MCF 10A (cell line): ENCODE measurements around the gene NABP2. TPM values are rescaled to one million over a fixed set of nuclear protein-coding genes. Genes with fewer than 3 reads are reported as not detected.

ENCODE experiments used
- BruUV-seq: library from RNA; stranded (reverse); fragments of 400-500 nt; replicated peaks from 2 replicates; lab custom pipeline; 2021; lab: Mats Ljungman, UMichigan
- CTCF ChIA-PET: fragments of 300-600 bp; sonication (Branson Sonifier 250); formaldehyde crosslinking; extraction: SDS; loops from one replicate; lab custom pipeline; 2021; ENCODE audit warnings: antibody characterized with exemption, inconsistent platforms; lab: Yijun Ruan, JAX
- POLR2A ChIA-PET: fragments of 300-600, 350-650 bp; sonication (Branson Sonifier 250); formaldehyde crosslinking; extraction: SDS; loops from one replicate; lab custom pipeline; 2020; ENCODE audit warnings: antibody characterized with exemption, inconsistent platforms; lab: Yijun Ruan, JAX
- DNase-seq: peaks from one replicate; pipeline ENCODE4 v3.0.0-alpha.2; 2018; ENCODE audit not compliant: unreplicated experiment
- H3K27ac Mint-ChIP-seq: one replicate; pipeline ENCODE4 v1.8.0; 2022; ENCODE audit warnings: mild to moderate bottlenecking, low read depth, mixed read lengths; ENCODE audit not compliant: unreplicated experiment
- H3K27me3 Mint-ChIP-seq: one replicate; pipeline ENCODE4 v1.8.0; 2022; ENCODE audit warnings: mixed read lengths; ENCODE audit not compliant: insufficient read depth, unreplicated experiment
- H3K36me3 Mint-ChIP-seq: one replicate; pipeline ENCODE4 v1.8.0; 2022; ENCODE audit warnings: mild to moderate bottlenecking, moderate library complexity, mixed read lengths; ENCODE audit not compliant: insufficient read depth, unreplicated experiment
- H3K4me1 Mint-ChIP-seq: one replicate; pipeline ENCODE4 v1.8.0; 2022; ENCODE audit warnings: mixed read lengths; ENCODE audit not compliant: insufficient read depth, unreplicated experiment
- H3K4me3 Mint-ChIP-seq: one replicate; pipeline ENCODE4 v1.8.0; 2022; ENCODE audit warnings: mild to moderate bottlenecking, moderate library complexity, mixed read lengths; ENCODE audit not compliant: unreplicated experiment
- H3K9me3 Mint-ChIP-seq: one replicate; pipeline ENCODE4 v1.8.0; 2022; ENCODE audit warnings: mixed read lengths; ENCODE audit not compliant: unreplicated experiment
- CTCF ChIP-seq: fragments of 200-600 bp; IDR thresholded peaks from one replicate; pipeline ENCODE4 v1.8.0; 2022; ENCODE audit warnings: antibody characterized with exemption, mild to moderate bottlenecking; ENCODE audit not compliant: unreplicated experiment
- intact Hi-C: fragments of 100-400 bp; cut with micrococcal nuclease; formaldehyde crosslinking; loops from 2 replicates; pipeline ENCODE4 v1.14.1; 2022
- total RNA-seq: library from RNA; stranded (reverse); gene quantifications from 2 replicates; pipeline ENCODE4 v1.2.3, GENCODE V29; 2022

The NABP2 gene
- total RNA-seq, 1 experiment from 2014 or later, result 53.3 TPM

DNA sequence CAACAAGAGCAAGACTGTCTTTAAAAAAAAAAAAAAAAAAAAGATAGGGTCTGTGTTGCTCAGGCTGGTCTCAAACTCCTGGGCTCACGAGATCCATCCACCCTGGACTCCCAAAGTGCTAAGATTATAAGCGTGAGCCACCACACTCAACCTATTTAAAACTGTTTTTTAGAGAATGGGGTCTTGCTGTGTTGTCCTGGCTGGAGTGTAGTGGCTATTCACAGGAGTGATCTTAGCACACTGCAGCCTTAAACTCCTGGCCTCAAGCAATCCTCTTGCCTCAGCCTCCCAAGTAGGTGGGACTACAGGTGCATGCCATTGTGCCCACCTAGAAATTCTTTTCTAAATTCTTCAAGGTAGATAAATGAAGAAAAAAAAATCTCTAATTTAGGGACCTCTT is 50.2 kb downstream of the NABP2 start:
- Mint-ChIP-seq H3K9me3 (no peaks in the 10 kb centered on the region), H3K27me3 (no peaks in the 10 kb centered on the region), H3K27ac (no peak overlapping the region), H3K4me1 (no peaks in the 10 kb centered on the region), H3K36me3 (peaks cover 88% of the 10 kb centered on the region), H3K4me3 (no peak overlapping the region)
- ChIA-PET POLR2A (no interaction called here), CTCF (interaction anchor here (0.7 kb wide), 1 partner anchor 191 kb away, joined by 4 read pairs; no protein-coding TSS in a partner anchor)
- BruUV-seq, result no TSS peak
- no peak for TF ChIP-seq CTCF
- intact Hi-C loops, result no loop called here
- no peak for DNase-seq

DNA sequence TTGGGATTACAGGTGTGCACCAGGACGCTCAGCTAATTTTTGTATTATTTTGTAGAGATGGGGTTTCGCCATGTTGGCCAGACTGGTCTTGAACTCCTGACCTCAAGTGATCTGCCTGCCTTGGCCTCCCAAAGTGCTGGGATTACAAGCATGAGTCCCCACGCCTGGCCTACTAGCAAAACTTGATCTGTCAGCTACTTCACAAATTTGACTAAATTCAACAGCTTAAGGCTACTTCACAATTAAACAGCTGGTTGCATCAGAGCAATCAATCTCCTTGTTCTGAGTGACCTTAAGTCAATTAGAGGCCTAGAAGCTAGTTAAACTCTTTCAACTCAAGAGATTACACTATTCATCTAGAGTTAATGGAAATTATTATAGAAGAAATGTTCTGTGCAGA is 54.8 kb downstream of the NABP2 start:
- Mint-ChIP-seq H3K4me1 (no peaks in the 10 kb centered on the region), H3K9me3 (no peaks in the 10 kb centered on the region), H3K36me3 (peaks cover 100% of the 10 kb centered on the region), H3K27me3 (no peaks in the 10 kb centered on the region), H3K4me3 (no peak overlapping the region), H3K27ac (no peak overlapping the region)
- intact Hi-C loops, result no loop called here
- DNase-seq, result no peak
- ChIA-PET CTCF (interaction anchor here (0.6 to 2.3 kb wide), 3 partner anchors 11 to 22 kb away, joined by 3 to 7 read pairs (median 3); no protein-coding TSS in a partner anchor), POLR2A (interaction anchor here (0.9 to 1.5 kb wide), 3 partner anchors 9 to 37 kb away, joined by 3 to 4 read pairs (median 3); partner anchors contain the start of gene CNPY2)
- no TSS peak for BruUV-seq
- TF ChIP-seq CTCF, result no peak

Other genes with a start within 250 kb of the NABP2 start
- 6.3 and 7.9 TPM in 2 replicates for gene SUOX, start 227.1 kb upstream of the NABP2 start, total RNA-seq
- gene IKZF4, start 203.3 kb upstream of the NABP2 start, total RNA-seq, result 2.4 and 3.4 TPM in 2 replicates
- gene RPS26, start 182.4 kb upstream of the NABP2 start, total RNA-seq, result 45.1 and 67.3 TPM in 2 replicates
- 1.1 and 3.7 TPM in 2 replicates for gene ERBB3, start 144.2 kb upstream of the NABP2 start, total RNA-seq
- gene PA2G4, start 119.8 kb upstream of the NABP2 start, total RNA-seq, result 158 and 205 TPM in 2 replicates
- 4,675 and 4,734 TPM in 2 replicates for gene RPL41, start 107.7 kb upstream of the NABP2 start, total RNA-seq
- gene ZC3H10, start 106.1 kb upstream of the NABP2 start, total RNA-seq, result 2.8 and 3.5 TPM in 2 replicates
- gene ESYT1, start 96.1 kb upstream of the NABP2 start, total RNA-seq, result 111 and 123 TPM in 2 replicates
- 46.0 and 58.0 TPM in 2 replicates for gene MYL6B, start 71.8 kb upstream of the NABP2 start, total RNA-seq
- 716 and 997 TPM in 2 replicates for gene MYL6, start 66.0 kb upstream of the NABP2 start, total RNA-seq
- gene SMARCC2, start 34.9 kb upstream of the NABP2 start, total RNA-seq, result 52.1 and 57.0 TPM in 2 replicates
- 92.1 and 108 TPM in 2 replicates for gene RNF41, start 2.4 kb upstream of the NABP2 start, total RNA-seq
- gene SLC39A5, start 5.7 kb downstream of the NABP2 start, total RNA-seq, result not detected in 2 replicates
- gene ANKRD52, start 34.0 kb downstream of the NABP2 start, total RNA-seq, result 46.3 and 73.8 TPM in 2 replicates
- gene COQ10A, start 42.6 kb downstream of the NABP2 start, total RNA-seq, result 3.6 and 3.8 TPM in 2 replicates
- gene CS, start 76.0 kb downstream of the NABP2 start, total RNA-seq, result 213 and 257 TPM in 2 replicates
- 169 and 210 TPM in 2 replicates for gene CNPY2, start 91.6 kb downstream of the NABP2 start, total RNA-seq
- 72.9 and 80.1 TPM in 2 replicates for gene PAN2, start 109.7 kb downstream of the NABP2 start, total RNA-seq
- 0.61 and 1.7 TPM in 2 replicates for gene IL23A, start 114.5 kb downstream of the NABP2 start, total RNA-seq
- 61.2 and 101 TPM in 2 replicates for gene STAT2, start 135.8 kb downstream of the NABP2 start, total RNA-seq
- gene APOF, start 138.5 kb downstream of the NABP2 start, total RNA-seq, result not detected in 2 replicates
- gene TIMELESS, start 225.1 kb downstream of the NABP2 start, total RNA-seq, result 10.1 and 14.0 TPM in 2 replicates
- not detected in 2 replicates for gene MIP, start 230.3 kb downstream of the NABP2 start, total RNA-seq
- gene SPRYD4, start 244.2 kb downstream of the NABP2 start, total RNA-seq, result 3.5 and 3.9 TPM in 2 replicates